Activated T-cell treated with anti-CD3 and anti-CD28 coated beads, Interleukin-2, amount 50 U/mL, for 24 hours (primary cell): ENCODE data around the gene ZNF597.
A peak's percentile ranks its signal among the peaks of the same experiment; 100 is the strongest.

ENCODE experiments used
- DNase-seq: peaks from one replicate; pipeline ENCODE4 v3.0.0-alpha.2; 2020
- H3K27ac Mint-ChIP-seq: 2 replicates; pipeline ENCODE4 v1.8.0; 2020; ENCODE audit warnings: mild to moderate bottlenecking, mixed read lengths
- H3K27me3 Mint-ChIP-seq: 2 replicates; pipeline ENCODE4 v1.8.0; 2020; ENCODE audit warnings: mixed read lengths
- H3K36me3 Mint-ChIP-seq: 2 replicates; pipeline ENCODE4 v1.8.0; 2020; ENCODE audit warnings: low read depth, mixed read lengths
- H3K4me1 Mint-ChIP-seq: 2 replicates; pipeline ENCODE4 v1.8.0; 2020; ENCODE audit warnings: low read depth, mixed read lengths
- H3K4me3 Mint-ChIP-seq: 2 replicates; pipeline ENCODE4 v1.8.0; 2020; ENCODE audit warnings: mild to moderate bottlenecking, moderate library complexity, mixed read lengths
- H3K9me3 Mint-ChIP-seq: 2 replicates; pipeline ENCODE4 v1.8.0; 2020; ENCODE audit warnings: mixed read lengths

Gene ZNF597

GRCh38 chr16:3454093-3454492 is 10.8 kb upstream of the ZNF597 start:
- Mint-ChIP-seq H3K36me3 (peaks cover 31% of the 10 kb centered on the region), H3K27ac (no peak overlapping the region)

GRCh38 chr16:3444032-3444388 is 706 bp upstream of the ZNF597 start:
- no peak for DNase-seq
- Mint-ChIP-seq H3K36me3 (peaks cover 70% of the 10 kb centered on the region), H3K27ac (peak overlapping the region; percentile 97), H3K4me3 (peak overlapping the region; percentile 93), H3K9me3 (peaks cover 16% of the 10 kb centered on the region), H3K27me3 (no peaks in the 10 kb centered on the region), H3K4me1 (peaks cover 31% of the 10 kb centered on the region)

More at GRCh38 chr16:3454093-3454492, 10.8 kb upstream of the ZNF597 start:
- Mint-ChIP-seq H3K27me3 (no peaks in the 10 kb centered on the region), H3K4me1 (peaks cover 19% of the 10 kb centered on the region), H3K4me3 (no peak overlapping the region), H3K9me3 (no peaks in the 10 kb centered on the region)
- no peak for DNase-seq

GRCh38 chr16:3439637-3440036 is 3.7 kb downstream of the ZNF597 start:
- Mint-ChIP-seq H3K4me3 (no peak overlapping the region), H3K27ac (no peak overlapping the region), H3K36me3 (peaks cover 67% of the 10 kb centered on the region), H3K4me1 (peaks cover 18% of the 10 kb centered on the region), H3K9me3 (peaks cover 16% of the 10 kb centered on the region), H3K27me3 (peaks cover 5% of the 10 kb centered on the region)
- DNase-seq, result no peak

- no peak for DNase-seq
- Mint-ChIP-seq H3K27ac (peak overlapping the region; percentile 10), H3K4me1 (peaks cover 21% of the 10 kb centered on the region), H3K9me3 (peaks cover 13% of the 10 kb centered on the region), H3K4me3 (no peak overlapping the region), H3K36me3 (peaks cover 58% of the 10 kb centered on the region), H3K27me3 (peaks cover 5% of the 10 kb centered on the region)
These were observed 8.9 kb downstream of the ZNF597 start for GRCh38 chr16:3434373-3434772.

- Mint-ChIP-seq H3K9me3 (peaks cover 12% of the 10 kb centered on the region), H3K27ac (peak overlapping the region; percentile 88), H3K4me3 (peak overlapping the region; percentile 71), H3K27me3 (no peaks in the 10 kb centered on the region), H3K4me1 (peaks cover 21% of the 10 kb centered on the region), H3K36me3 (peaks cover 37% of the 10 kb centered on the region)
- peak; percentile 80 for DNase-seq
These were observed 11.5 kb downstream of the ZNF597 start for GRCh38 chr16:3431779-3432219.

GRCh38 chr16:3413730-3414379 is 29.4 kb downstream of the ZNF597 start:
- H3K27ac Mint-ChIP-seq, result no peak overlapping the region
- no peaks in the 10 kb centered on the region for H3K4me1 Mint-ChIP-seq
- peaks cover 47% of the 10 kb centered on the region for H3K9me3 Mint-ChIP-seq
- H3K36me3 Mint-ChIP-seq, result peaks cover 37% of the 10 kb centered on the region
- no peak overlapping the region for H3K4me3 Mint-ChIP-seq
- no peak for DNase-seq
- no peaks in the 10 kb centered on the region for H3K27me3 Mint-ChIP-seq

- peaks cover 86% of the 10 kb centered on the region for H3K36me3 Mint-ChIP-seq
- peaks cover 68% of the 10 kb centered on the region for H3K9me3 Mint-ChIP-seq
- no peak for DNase-seq
- no peak overlapping the region for H3K27ac Mint-ChIP-seq
- peaks cover 7% of the 10 kb centered on the region for H3K4me1 Mint-ChIP-seq
- no peak overlapping the region for H3K4me3 Mint-ChIP-seq
- no peaks in the 10 kb centered on the region for H3K27me3 Mint-ChIP-seq
These were observed 34.6 kb downstream of the ZNF597 start for GRCh38 chr16:3408561-3409197.

GRCh38 chr16:3401719-3402397 is 41.4 kb downstream of the ZNF597 start:
- Mint-ChIP-seq H3K4me1 (peaks cover 53% of the 10 kb centered on the region), H3K36me3 (peaks cover 81% of the 10 kb centered on the region), H3K27me3 (no peaks in the 10 kb centered on the region), H3K9me3 (peaks cover 43% of the 10 kb centered on the region), H3K4me3 (peak overlapping the region; percentile 95), H3K27ac (peak overlapping the region; percentile 83)
- DNase-seq, result no peak

GRCh38 chr16:3400779-3401688 is 42.3 kb downstream of the ZNF597 start, which contains the start of the genes ZNF174 and ZSCAN32:
ZNF174 (plus strand) TSS chr16:3401215; CDS start chr16:3402005, 790 bp downstream.
ZSCAN32 (minus strand) TSS chr16:3401004; CDS start chr16:3397557, 3,447 bp downstream.
- peaks cover 59% of the 10 kb centered on the region for H3K4me1 Mint-ChIP-seq
- H3K36me3 Mint-ChIP-seq, result peaks cover 81% of the 10 kb centered on the region
- no peaks in the 10 kb centered on the region for H3K27me3 Mint-ChIP-seq
- H3K4me3 Mint-ChIP-seq, result peak within 1 kb of the TSS; percentile 95
- peak; percentile 98 for DNase-seq
- peak within 1 kb of the TSS; percentile 88 for H3K27ac Mint-ChIP-seq
- H3K9me3 Mint-ChIP-seq, result peaks cover 41% of the 10 kb centered on the region

- H3K4me3 Mint-ChIP-seq, result peak overlapping the region; percentile 95
- peak overlapping the region; percentile 88 for H3K27ac Mint-ChIP-seq
- no peaks in the 10 kb centered on the region for H3K27me3 Mint-ChIP-seq
These were observed 42.9 kb downstream of the ZNF597 start for GRCh38 chr16:3400446-3400778.

GRCh38 chr16:3389663-3390338 is 53.5 kb downstream of the ZNF597 start:
- no peak for DNase-seq
- H3K27ac Mint-ChIP-seq, result no peak overlapping the region
- H3K4me1 Mint-ChIP-seq, result peaks cover 9% of the 10 kb centered on the region
- peaks cover 96% of the 10 kb centered on the region for H3K36me3 Mint-ChIP-seq
- H3K9me3 Mint-ChIP-seq, result peaks cover 57% of the 10 kb centered on the region
- no peaks in the 10 kb centered on the region for H3K27me3 Mint-ChIP-seq
- no peak overlapping the region for H3K4me3 Mint-ChIP-seq

More at GRCh38 chr16:3400446-3400778, 42.9 kb downstream of the ZNF597 start:
- Mint-ChIP-seq H3K36me3 (peaks cover 81% of the 10 kb centered on the region), H3K9me3 (peaks cover 41% of the 10 kb centered on the region), H3K4me1 (peaks cover 62% of the 10 kb centered on the region)
- DNase-seq, result no peak

- no peak for DNase-seq
- no peaks in the 10 kb centered on the region for H3K27me3 Mint-ChIP-seq
- no peak overlapping the region for H3K4me3 Mint-ChIP-seq
- no peaks in the 10 kb centered on the region for H3K4me1 Mint-ChIP-seq
- peaks cover 58% of the 10 kb centered on the region for H3K9me3 Mint-ChIP-seq
- no peak overlapping the region for H3K27ac Mint-ChIP-seq
- peaks cover 96% of the 10 kb centered on the region for H3K36me3 Mint-ChIP-seq
These were observed 55.0 kb downstream of the ZNF597 start for GRCh38 chr16:3388325-3388724.

- H3K36me3 Mint-ChIP-seq, result peaks cover 96% of the 10 kb centered on the region
- no peak overlapping the region for H3K4me3 Mint-ChIP-seq
- H3K27ac Mint-ChIP-seq, result no peak overlapping the region
- DNase-seq, result no peak
- no peaks in the 10 kb centered on the region for H3K27me3 Mint-ChIP-seq
- H3K4me1 Mint-ChIP-seq, result no peaks in the 10 kb centered on the region
- H3K9me3 Mint-ChIP-seq, result peaks cover 67% of the 10 kb centered on the region
These were observed 60.3 kb downstream of the ZNF597 start for GRCh38 chr16:3383045-3383448.
